NCI-H1105 treated with DMSO at 0.1 percent for 48 hours (cell line): ENCODE data around the gene CUBN.

Experiments used
- DNase-seq: peaks from one replicate; lab custom pipeline; 2025; lab: John Stamatoyannopoulos, UW

Gene CUBN

DNA sequence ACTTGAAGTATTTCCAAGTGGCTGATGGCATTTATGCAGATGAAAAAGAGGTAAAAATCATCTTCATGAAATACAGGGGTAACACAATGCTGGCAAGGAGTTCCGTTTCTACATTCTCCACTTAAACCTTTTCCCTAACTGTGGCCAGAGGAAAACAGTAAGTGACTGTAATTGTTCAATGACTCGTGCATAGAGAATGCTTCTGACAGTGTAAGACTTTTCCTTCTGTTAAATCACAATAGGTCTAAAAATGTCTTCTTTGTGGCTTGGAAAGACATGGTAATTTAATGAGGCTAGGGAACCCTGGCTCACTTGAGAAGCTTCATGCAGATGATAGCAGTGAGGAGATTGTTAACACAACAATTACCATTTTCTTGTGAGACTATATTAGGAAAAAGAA is 262.1 kb downstream of the CUBN start:
- DNase-seq = no peak

GRCh38 chr10:16866541-16867275 is 262.9 kb downstream of the CUBN start:
- no peak for DNase-seq

GRCh38 chr10:16865766-16866165 is 263.8 kb downstream of the CUBN start:
- no peak for DNase-seq

DNA sequence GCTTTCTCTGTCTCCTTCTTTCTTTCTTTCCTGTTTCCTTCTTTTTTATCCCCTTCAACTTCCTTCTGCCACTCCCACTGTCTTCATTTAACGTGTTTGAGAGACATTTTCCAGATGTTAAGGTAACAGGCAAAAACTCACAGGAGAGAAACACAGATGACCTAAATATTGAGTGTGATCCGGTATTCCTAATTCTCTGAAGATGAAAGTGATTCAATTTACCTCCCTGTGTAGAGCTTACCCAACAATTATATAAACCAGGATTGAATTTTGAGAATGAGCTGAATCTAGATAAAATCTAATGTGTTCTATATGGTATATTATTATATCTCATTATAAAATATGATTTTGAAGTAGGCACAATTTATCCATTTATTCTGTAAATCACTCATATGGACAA is 265.8 kb downstream of the CUBN start:
- DNase-seq = no peak

DNA sequence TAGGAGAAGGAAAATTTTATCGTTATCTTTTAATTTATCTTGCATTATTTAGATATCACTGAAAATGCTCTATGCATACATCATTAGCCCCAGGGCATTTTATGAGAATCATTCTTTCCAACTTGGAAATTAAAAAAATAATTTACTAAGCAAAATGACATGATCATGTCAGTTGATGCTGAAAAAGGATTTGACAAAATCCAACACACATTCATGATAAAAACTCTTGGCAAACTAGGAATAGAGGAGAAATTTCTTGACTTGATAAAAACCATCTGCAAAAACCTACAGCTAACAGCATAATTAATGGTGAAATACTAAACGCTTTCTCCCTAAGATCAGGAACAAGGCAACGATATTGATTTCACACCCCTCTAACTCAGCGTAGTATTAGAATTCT is 272.2 kb downstream of the CUBN start:
- no peak for DNase-seq

DNA sequence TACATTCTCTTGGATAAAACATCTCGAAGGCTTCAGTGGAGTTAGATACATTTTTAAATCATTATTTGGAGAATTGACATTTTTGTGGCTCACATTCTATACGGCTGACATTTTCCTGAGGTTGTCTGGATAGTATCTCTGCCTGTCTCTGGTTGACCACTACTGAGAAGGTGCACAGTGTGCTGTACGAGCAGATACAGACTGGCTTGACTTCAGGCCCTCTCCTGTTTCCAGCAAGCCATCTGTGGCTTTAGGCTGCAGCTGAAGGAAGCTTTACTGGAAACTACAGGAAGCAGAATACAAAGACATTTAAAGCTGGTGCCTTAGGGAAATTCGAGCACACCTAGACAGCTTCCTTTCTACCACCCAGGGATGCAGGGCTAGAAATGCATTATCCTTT is 273.0 kb downstream of the CUBN start:
- no peak for DNase-seq

- no peak for DNase-seq
These were observed 273.5 kb downstream of the CUBN start for GRCh38 chr10:16856092-16856491.

DNA sequence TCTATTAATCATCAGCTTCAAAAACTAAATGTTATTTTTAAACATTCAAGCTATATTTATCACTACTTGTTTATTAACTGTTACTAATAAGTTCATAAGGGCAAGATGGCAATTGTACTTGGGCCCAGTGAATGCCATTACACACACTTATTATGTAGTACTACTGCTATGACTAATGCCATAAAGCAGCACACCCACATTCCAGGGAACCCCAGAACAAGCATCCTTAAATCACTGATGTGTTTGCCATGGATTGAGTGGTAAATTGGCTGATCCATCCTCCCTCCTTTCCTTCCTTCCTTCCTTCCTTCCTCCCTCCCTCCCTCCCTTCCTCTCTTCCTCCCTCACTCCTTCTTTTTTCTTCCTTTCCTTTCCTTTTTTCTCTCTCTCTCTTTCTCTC is 275.0 kb downstream of the CUBN start:
- no peak for DNase-seq

- no peak for DNase-seq
These were observed 275.8 kb downstream of the CUBN start for GRCh38 chr10:16853809-16854208.

DNA sequence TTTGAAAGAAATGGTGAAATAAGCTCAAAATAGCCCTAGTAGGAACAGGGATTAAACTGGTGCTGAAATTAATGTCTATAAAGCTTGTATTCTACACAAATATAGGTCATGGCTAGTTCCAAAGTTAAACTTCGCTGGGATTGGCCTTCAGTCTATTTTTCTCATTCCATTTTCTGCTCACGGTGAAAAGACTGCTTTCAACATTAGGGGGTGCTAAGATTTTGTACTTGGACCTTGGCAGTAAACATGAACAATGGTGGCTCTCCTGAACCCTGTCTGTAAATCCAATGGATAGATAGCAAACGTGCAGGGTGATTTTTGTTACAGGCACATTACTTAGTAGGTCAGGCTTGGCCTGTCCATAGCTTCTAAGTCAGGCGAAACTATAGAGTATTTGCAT is 276.4 kb downstream of the CUBN start:
- peak; percentile 7 for DNase-seq

GRCh38 chr10:16852624-16853023 is 277.0 kb downstream of the CUBN start:
- DNase-seq = no peak

DNA sequence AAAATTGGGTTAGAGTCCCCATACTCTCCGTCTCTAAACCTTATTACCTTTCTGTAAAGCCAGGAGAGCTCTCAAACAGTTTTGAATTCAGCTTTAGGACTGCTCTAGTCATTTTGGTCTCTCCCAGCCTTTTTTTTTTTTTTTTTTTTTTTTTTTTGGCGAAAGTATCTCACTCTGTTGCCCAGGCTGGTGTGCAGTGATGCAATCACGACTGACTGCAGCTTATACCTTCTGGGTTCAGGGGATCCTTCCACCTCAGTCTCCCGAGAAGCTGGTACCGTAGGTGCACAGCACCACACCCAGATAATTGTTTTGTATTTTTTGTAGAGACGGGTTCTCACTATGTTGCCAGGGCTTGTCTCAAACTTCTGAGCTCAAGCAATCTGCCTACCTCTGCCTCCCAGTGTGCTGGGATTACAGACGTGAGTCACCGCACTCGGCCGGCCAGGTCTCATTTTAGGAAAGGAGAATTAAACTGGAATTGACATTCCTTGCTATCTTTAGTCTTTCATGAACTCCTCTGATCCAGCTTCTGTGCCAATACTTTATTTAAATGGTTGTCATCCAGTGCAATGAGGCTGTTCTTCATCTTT is 281.0 kb downstream of the CUBN start:
- DNase-seq = no peak

- DNase-seq = no peak
These were observed 282.0 kb downstream of the CUBN start for GRCh38 chr10:16847644-16848043.

DNA sequence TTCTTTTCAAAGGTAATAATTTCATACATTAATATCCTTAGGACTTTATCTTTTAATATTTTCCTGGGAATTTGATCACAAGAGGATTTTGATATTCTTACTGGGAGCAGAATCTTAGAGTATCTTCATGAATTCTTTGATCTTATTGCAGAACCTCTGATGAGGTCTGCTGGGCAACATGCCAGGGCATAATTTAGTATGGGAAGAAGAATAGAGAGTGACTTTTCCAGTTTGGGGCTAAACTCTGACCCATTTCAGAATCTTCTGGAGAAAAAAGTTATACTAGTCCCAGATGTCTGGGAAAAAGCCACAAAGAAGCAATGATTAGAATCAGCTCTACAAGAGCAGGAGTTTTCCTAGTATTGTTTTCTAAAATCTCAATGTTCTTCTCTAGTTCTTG is 284.4 kb downstream of the CUBN start:
- no peak for DNase-seq

DNA sequence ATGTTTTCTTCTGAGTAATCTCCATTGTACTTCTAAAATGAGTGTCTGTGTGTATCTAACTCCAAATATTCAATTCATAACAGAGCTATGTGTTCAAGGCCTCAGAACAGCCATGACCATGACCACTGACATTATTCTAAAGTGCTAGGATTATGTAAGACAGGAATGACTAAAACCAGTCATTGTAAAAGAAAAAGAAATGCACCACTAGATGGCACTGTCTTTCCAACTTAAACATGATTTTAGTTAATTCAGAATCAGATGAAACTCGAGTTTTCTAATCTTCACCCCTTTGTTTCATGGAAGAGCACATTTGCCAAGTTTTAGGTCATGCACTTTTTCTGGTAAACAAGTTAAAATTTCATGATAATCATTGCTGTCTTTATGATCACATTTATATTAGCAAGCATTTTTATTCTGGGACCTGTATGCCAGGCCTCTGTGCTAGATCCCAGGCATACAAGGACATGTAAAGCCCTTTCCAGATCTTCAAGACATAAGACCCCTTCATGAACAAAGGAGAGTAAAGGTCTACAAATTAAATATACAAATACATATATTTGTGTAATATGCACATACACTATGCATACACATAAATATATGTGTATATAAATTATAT is 286.2 kb downstream of the CUBN start:
- peak; percentile 44 for DNase-seq

GRCh38 chr10:16835228-16835627 is 294.4 kb downstream of the CUBN start:
- DNase-seq = no peak

GRCh38 chr10:16832351-16833080 is 297.1 kb downstream of the CUBN start:
- no peak for DNase-seq

GRCh38 chr10:16828701-16829175 is 300.9 kb downstream of the CUBN start:
- DNase-seq = no peak

GRCh38 chr10:16828114-16828568 is 301.5 kb downstream of the CUBN start:
- peak; percentile 64 for DNase-seq

DNA sequence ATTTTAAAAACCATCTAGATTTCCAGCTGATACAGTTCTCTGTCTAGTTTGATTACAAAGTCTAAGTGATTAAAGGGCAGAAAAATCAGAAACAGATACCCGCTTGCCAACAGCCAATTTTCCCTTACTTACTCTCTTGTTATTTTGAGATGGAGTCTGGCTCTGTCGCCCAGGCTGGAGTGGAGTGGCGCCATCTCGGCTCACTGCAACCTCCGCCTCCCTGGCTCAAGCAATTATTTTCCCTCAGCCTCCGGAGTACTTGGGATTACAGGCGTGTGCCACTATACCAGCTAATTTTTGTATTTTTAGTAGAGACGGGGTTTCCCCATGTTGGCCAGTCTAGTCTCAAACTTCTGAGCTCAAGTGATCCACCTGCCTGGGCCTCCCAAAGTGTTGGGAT is 302.1 kb downstream of the CUBN start:
- peak; percentile 50 for DNase-seq

GRCh38 chr10:16822726-16823360 is 306.8 kb downstream of the CUBN start:
- DNase-seq = no peak

- no peak for DNase-seq
These were observed 307.6 kb downstream of the CUBN start for GRCh38 chr10:16822027-16822426.
